ENCODE measurements around the gene HNMT.

GRCh38 chr2:137921105-137921880 lies 43.0 kb upstream of the HNMT start:
- TF ChIP-seq EZH2 (IDR thresholded peaks at IDR 0.05; ENCODE audit: borderline replicate concordance, insufficient read depth, low read depth, low read length, poor library complexity, severe bottlenecking) (no peak), CTCF (IDR thresholded peaks at IDR 0.05) (no peak)

Measured in B cell (primary cell).